SK-N-SH (cell line): ENCODE measurements around the gene MC1R. TPM values are rescaled to one million over a fixed set of nuclear protein-coding genes. Genes with fewer than 3 reads are reported as not detected.

Experiments
- CTCF ChIA-PET: fragments of 300-600, 350-600 bp; formaldehyde crosslinking; extraction: SDS; loops from one replicate; lab custom pipeline; 2021; lab: Yijun Ruan, JAX
- POLR2A ChIA-PET: fragments of 350-600 bp; sonication (Branson Sonifier 250); formaldehyde crosslinking; extraction: SDS; loops from one replicate; lab custom pipeline; 2020; ENCODE audit warnings: antibody characterized with exemption, inconsistent platforms; lab: Yijun Ruan, JAX
- DNase-seq: peaks from one replicate; pipeline ENCODE4 v3.0.0; 2012
- H2AFZ ChIP-seq: fragments of 200-600 bp; sonication (generic); 2 replicates; pipeline ENCODE4 v1.8.1; 2016; ENCODE audit warnings: antibody characterized with exemption, mild to moderate bottlenecking, low read depth
- H3F3A ChIP-seq: fragments of 200-600 bp; sonication (generic); replicated peaks from 2 replicates; pipeline ENCODE3; 2016; ENCODE audit warnings: antibody characterized with exemption, mild to moderate bottlenecking; ENCODE audit not compliant: insufficient read depth
- H3K27ac ChIP-seq, 2 experiments: fragments of 200-500 bp in 1 of 2; fragments of 200-600 bp in 1 of 2; sonication (Bioruptor generic) in 1 of 2; sonication (generic), shearing (Covaris generic) in 1 of 2; 2 replicates each; pipeline versions ENCODE4 v1.5.1 to v1.6.1; 2014 to 2016; ENCODE audit warnings: low read depth in 2 of 2, inconsistent platforms in 1 of 2, low read length in 1 of 2, mild to moderate bottlenecking in 1 of 2, mixed read lengths in 1 of 2
- H3K27me3 ChIP-seq: fragments of 200-600 bp; sonication (generic), shearing (Covaris generic); 2 replicates; pipeline ENCODE4 v1.6.1; 2016; ENCODE audit warnings: mixed run types; ENCODE audit not compliant: insufficient read depth
- H3K36me3 ChIP-seq, 2 experiments: fragments of 200-500 bp in 1 of 2; fragments of 200-600 bp in 1 of 2; sonication (Bioruptor generic) in 1 of 2; sonication (generic) in 1 of 2; replicated peaks in 1 of 2; 2 replicates each; pipeline versions ENCODE3 to v1.5.1; 2014 to 2016; ENCODE audit warnings: low read length in 1 of 2, mild to moderate bottlenecking in 1 of 2; ENCODE audit not compliant: insufficient read depth in 2 of 2, control insufficient read depth in 1 of 2
- H3K4me1 ChIP-seq, 2 experiments: fragments of 200-500 bp in 1 of 2; fragments of 200-600 bp in 1 of 2; sonication (Bioruptor generic) in 1 of 2; sonication (generic), shearing (Covaris generic) in 1 of 2; 2 replicates each; pipeline versions ENCODE4 v1.5.1 to v1.6.1; 2014 to 2016; ENCODE audit warnings: low read depth in 1 of 2, low read length in 1 of 2, mixed run types in 1 of 2; ENCODE audit not compliant: insufficient read depth in 2 of 2, control insufficient read depth in 1 of 2
- H3K4me2 ChIP-seq: fragments of 200-600 bp; sonication (generic), shearing (Covaris generic); 2 replicates; pipeline ENCODE4 v1.6.1; 2017; ENCODE audit warnings: mixed run types
- H3K4me3 ChIP-seq, 2 experiments: fragments of 200-500 bp in 1 of 2; fragments of 200-600 bp in 1 of 2; sonication (Bioruptor generic) in 1 of 2; sonication (generic), shearing (Covaris generic) in 1 of 2; 2 replicates each; pipeline versions ENCODE4 v1.5.1 to v1.8.1; 2014 to 2016; ENCODE audit warnings: low read depth in 2 of 2, inconsistent platforms in 1 of 2, low read length in 1 of 2, mild to moderate bottlenecking in 1 of 2, mixed read lengths in 1 of 2, moderate library complexity in 1 of 2
- H3K79me2 ChIP-seq: fragments of 200-600 bp; sonication (generic); 2 replicates; pipeline ENCODE4 v1.8.1; 2017; ENCODE audit warnings: mild to moderate bottlenecking; ENCODE audit not compliant: insufficient read depth
- H3K9ac ChIP-seq: fragments of 200-600 bp; sonication (generic); 2 replicates; pipeline ENCODE4 v1.6.1; 2017; ENCODE audit warnings: mixed run types
- H3K9me2 ChIP-seq: fragments of 200-600 bp; sonication (generic); 2 replicates; pipeline ENCODE4 v1.6.1; 2017; ENCODE audit warnings: mixed run types
- H3K9me3 ChIP-seq: fragments of 200-600 bp; sonication (generic); 2 replicates; pipeline ENCODE4 v1.6.1; 2017; ENCODE audit warnings: mixed run types, mild to moderate bottlenecking, moderate library complexity
- H4K20me1 ChIP-seq: fragments of 200-600 bp; sonication (generic); 2 replicates; pipeline ENCODE4 v1.6.1; 2017; ENCODE audit warnings: mild to moderate bottlenecking, mixed run types; ENCODE audit not compliant: insufficient read depth
- CHD2 ChIP-seq: fragments of 150-350 bp; IDR thresholded peaks from 2 replicates; pipeline ENCODE4 v1.6.1; 2018; ENCODE audit warnings: low read length; ENCODE audit not compliant: partially characterized antibody
- EZH2phosphoT487 ChIP-seq: fragments of 200-600 bp; sonication (generic); IDR thresholded peaks from 2 replicates; pipeline ENCODE4 v1.6.1; 2017; ENCODE audit warnings: low read depth, mixed run types, mild to moderate bottlenecking, antibody characterized with exemption, moderate library complexity, borderline replicate concordance
- FOSL2 ChIP-seq: IDR thresholded peaks from 2 replicates; pipeline ENCODE4 v1.4.0; 2012; ENCODE audit warnings: low read depth, mild to moderate bottlenecking, moderate library complexity, borderline replicate concordance
- FOXM1 ChIP-seq: IDR thresholded peaks from 2 replicates; pipeline ENCODE4 v1.4.0; 2012; ENCODE audit warnings: low read depth, mild to moderate bottlenecking
- GABPA ChIP-seq: IDR thresholded peaks from 2 replicates; pipeline ENCODE4 v1.4.0; 2012; ENCODE audit warnings: low read depth, mild to moderate bottlenecking
- GATA2 ChIP-seq: sonication (generic); formaldehyde crosslinking; IDR thresholded peaks from 2 replicates; pipeline ENCODE4 v1.5.0; 2020; ENCODE audit warnings: mild to moderate bottlenecking, missing genetic modification reagents
- MEF2A ChIP-seq: IDR thresholded peaks from 2 replicates; pipeline ENCODE4 v1.4.0; 2012; ENCODE audit warnings: low read depth, borderline replicate concordance
- NRF1 ChIP-seq: IDR thresholded peaks from 2 replicates; pipeline ENCODE4 v1.6.1; 2012; ENCODE audit warnings: low read depth, mild to moderate bottlenecking, low read length
- PBX3 ChIP-seq: IDR thresholded peaks from 2 replicates; pipeline ENCODE4; 2012
- RCOR1 ChIP-seq: fragments of 150-350 bp; IDR thresholded peaks from 2 replicates; pipeline ENCODE4 v1.6.1; 2017; ENCODE audit warnings: antibody characterized with exemption, low read length
- RFX5 ChIP-seq: IDR thresholded peaks from 2 replicates; pipeline ENCODE4 v1.6.1; 2012; ENCODE audit warnings: mild to moderate bottlenecking, improper control_type of control experiment, low read length
- RXRA ChIP-seq: IDR thresholded peaks from 2 replicates; pipeline ENCODE4 v1.4.0; 2012; ENCODE audit warnings: low read depth, mild to moderate bottlenecking, borderline replicate concordance
- SMC3 ChIP-seq: IDR thresholded peaks from 2 replicates; pipeline ENCODE4 v1.6.1; 2012; ENCODE audit warnings: low read depth, low read length, improper control_type of control experiment
- TAF1 ChIP-seq: IDR thresholded peaks from 2 replicates; pipeline ENCODE4 v1.6.1; 2012; ENCODE audit warnings: low read depth, mild to moderate bottlenecking, low read length, moderate library complexity, borderline replicate concordance
- YY1 ChIP-seq: IDR thresholded peaks from 2 replicates; pipeline ENCODE4 v1.4.0; 2012; ENCODE audit warnings: low read depth, mild to moderate bottlenecking
- WGBS: methylation state at CpG from one replicate; pipeline ENCODE4 v1.1.6; 2017; ENCODE audit warnings: low lambda C conversion rate; 5-methylcytosine and 5-hydroxymethylcytosine counted together
- polyA plus RNA-seq, 3 experiments: library from polyadenylated mRNA; depleted of rRNA; stranded (reverse); fragments of >200 nt; gene quantifications; 2 replicates each; pipeline ENCODE4 v1.2.3, GENCODE V29; 2012
- TF ChIP-seq, protein P1 (sequence below): IDR thresholded peaks from 2 replicates; pipeline ENCODE4 v1.4.0; 2012; ENCODE audit warnings: low read depth, borderline replicate concordance
- TF ChIP-seq, protein P2 (sequence below): fragments of 150-350 bp; IDR thresholded peaks from 2 replicates; pipeline ENCODE4 v1.6.1; 2016; ENCODE audit warnings: mild to moderate bottlenecking, low read depth, low read length

Gene MC1R
- polyA plus RNA-seq, 1 of the 3 experiments (the other 2 are of a cell fraction) = 11.1 TPM

GRCh38 chr16:89905511-89906139 lies 13.0 kb upstream of the MC1R start:
- TF ChIP-seq, protein P1, sequence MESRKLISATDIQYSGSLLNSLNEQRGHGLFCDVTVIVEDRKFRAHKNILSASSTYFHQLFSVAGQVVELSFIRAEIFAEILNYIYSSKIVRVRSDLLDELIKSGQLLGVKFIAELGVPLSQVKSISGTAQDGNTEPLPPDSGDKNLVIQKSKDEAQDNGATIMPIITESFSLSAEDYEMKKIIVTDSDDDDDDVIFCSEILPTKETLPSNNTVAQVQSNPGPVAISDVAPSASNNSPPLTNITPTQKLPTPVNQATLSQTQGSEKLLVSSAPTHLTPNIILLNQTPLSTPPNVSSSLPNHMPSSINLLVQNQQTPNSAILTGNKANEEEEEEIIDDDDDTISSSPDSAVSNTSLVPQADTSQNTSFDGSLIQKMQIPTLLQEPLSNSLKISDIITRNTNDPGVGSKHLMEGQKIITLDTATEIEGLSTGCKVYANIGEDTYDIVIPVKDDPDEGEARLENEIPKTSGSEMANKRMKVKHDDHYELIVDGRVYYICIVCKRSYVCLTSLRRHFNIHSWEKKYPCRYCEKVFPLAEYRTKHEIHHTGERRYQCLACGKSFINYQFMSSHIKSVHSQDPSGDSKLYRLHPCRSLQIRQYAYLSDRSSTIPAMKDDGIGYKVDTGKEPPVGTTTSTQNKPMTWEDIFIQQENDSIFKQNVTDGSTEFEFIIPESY = no peak
- TF ChIP-seq RCOR1 (no peak), FOXM1 (no peak)
- Histone ChIP-seq H3K79me2 (no peaks in the 10 kb centered on the region), H3K9me3 (no peaks in the 10 kb centered on the region), H4K20me1 (no peaks in the 10 kb centered on the region), H3K9ac (no peak overlapping the region), H2AFZ (no peak overlapping the region), H3K27ac (no peak overlapping the region), H3K36me3 (peaks cover 8 to 49% of the 10 kb centered on the region in 2 experiments), H3K4me3 (no peak overlapping the region), H3F3A (peaks cover 13% of the 10 kb centered on the region), H3K27me3 (no peaks in the 10 kb centered on the region), H3K4me2 (no peak overlapping the region), H3K9me2 (no peaks in the 10 kb centered on the region), H3K4me1 (peaks cover 0 to 3% of the 10 kb centered on the region in 2 experiments; a peak in 1 of 4 replicates)
- CTCF ChIA-PET = no interaction called here
- WGBS = 88% methylated on average over 9 of the region's 23 CpGs
- POLR2A ChIA-PET = no interaction called here
- no peak for DNase-seq

DNA sequence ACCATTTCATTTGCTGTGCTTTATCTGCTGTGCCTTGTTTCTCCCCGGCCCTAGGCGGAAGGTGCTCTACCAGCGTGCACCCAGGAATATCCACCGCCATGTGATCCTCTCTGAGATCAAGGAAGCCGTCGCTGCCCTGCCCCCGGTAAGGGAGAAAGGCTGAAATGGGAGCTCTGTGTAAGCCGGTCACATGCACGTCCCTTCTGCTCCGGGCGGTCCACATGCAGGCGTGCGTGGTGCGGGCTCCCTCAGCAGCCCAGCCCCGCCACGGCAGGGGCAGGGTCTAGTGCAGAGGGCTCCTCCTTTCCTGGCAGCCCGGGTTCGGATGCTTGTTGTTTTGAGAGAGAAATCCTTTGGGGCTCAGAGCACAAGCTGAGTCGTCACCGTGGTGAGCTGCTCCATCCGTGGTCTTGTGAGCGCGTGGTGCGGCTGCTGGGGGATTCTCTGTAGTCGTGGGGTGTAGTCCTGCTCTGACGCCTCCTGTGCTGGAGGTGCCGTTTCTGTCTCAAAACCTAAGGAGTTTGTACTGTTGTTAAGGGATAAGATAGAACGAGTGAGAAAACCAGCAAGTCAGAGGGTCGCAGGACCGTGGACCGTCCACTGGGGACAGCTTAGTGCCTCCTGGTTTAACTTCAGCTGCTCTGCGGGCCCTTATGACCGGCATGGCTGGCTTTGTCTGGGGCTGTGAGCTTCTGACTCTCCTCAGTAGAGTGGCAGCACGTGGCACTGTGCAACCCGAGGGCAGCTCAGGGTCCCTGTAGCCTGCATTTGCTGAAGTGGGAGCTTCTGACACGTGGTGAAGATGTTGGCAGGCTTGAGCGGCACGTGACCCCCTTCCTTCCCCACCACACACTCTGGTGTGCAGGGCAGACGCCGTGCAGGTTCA lies 12.3 kb upstream of the MC1R start:
- Histone ChIP-seq H4K20me1 (no peaks in the 10 kb centered on the region), H3K9me3 (no peaks in the 10 kb centered on the region), H3K9me2 (no peaks in the 10 kb centered on the region), H3K79me2 (no peaks in the 10 kb centered on the region), H3K27ac (no peak overlapping the region), H3K4me2 (no peak overlapping the region), H3K4me3 (no peak overlapping the region)
- DNase-seq = no peak
- POLR2A ChIA-PET = no interaction called here
- no peak for TF ChIP-seq TAF1
- no peak for TF ChIP-seq GABPA
- TF ChIP-seq SMC3 = no peak
- TF ChIP-seq, protein P2, sequence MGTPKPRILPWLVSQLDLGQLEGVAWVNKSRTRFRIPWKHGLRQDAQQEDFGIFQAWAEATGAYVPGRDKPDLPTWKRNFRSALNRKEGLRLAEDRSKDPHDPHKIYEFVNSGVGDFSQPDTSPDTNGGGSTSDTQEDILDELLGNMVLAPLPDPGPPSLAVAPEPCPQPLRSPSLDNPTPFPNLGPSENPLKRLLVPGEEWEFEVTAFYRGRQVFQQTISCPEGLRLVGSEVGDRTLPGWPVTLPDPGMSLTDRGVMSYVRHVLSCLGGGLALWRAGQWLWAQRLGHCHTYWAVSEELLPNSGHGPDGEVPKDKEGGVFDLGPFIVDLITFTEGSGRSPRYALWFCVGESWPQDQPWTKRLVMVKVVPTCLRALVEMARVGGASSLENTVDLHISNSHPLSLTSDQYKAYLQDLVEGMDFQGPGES = no peak
- TF ChIP-seq NRF1 = no peak
- TF ChIP-seq RXRA = no peak
- TF ChIP-seq GATA2 (CRISPR knock-in tag) = no peak
- no peak for TF ChIP-seq FOSL2
- no peak for TF ChIP-seq CHD2
- TF ChIP-seq MEF2A = no peak
- no peak for TF ChIP-seq EZH2phosphoT487
- TF ChIP-seq YY1 = no peak
- TF ChIP-seq PBX3 = no peak
- TF ChIP-seq RFX5 = no peak
- TF ChIP-seq, all 33 proteins: peak for 0
- no peak overlapping the region for H2AFZ ChIP-seq
- no peak overlapping the region for H3K9ac ChIP-seq
- no peaks in the 10 kb centered on the region for H3K27me3 ChIP-seq
- CTCF ChIA-PET = interaction anchor here (7.0 kb wide), 1 partner anchor 17 kb away, joined by 53 read pairs; the partner anchor contains the start of gene TUBB3
- WGBS = 93% methylated on average over 21 of the region's 40 CpGs
- peaks cover 13% of the 10 kb centered on the region for H3F3A ChIP-seq
- peaks cover 12 to 50% of the 10 kb centered on the region in 2 experiments for H3K36me3 ChIP-seq
- H3K4me1 ChIP-seq = peaks cover 0 to 3% of the 10 kb centered on the region in 2 experiments; a peak in 1 of 4 replicates
